ENCODE results near the gene TMEM259. TPM values are rescaled to one million over a fixed set of nuclear protein-coding genes. Genes with fewer than 3 reads are reported as not detected.
A peak's percentile ranks its signal among the peaks of the same experiment; 100 is the strongest.

Gene TMEM259
- total and polyA plus RNA-seq, 2 of the 13 experiments (the other 11 are each of a cell fraction or from before 2014, with no cell fraction given): 64.7 to 164 TPM

DNA sequence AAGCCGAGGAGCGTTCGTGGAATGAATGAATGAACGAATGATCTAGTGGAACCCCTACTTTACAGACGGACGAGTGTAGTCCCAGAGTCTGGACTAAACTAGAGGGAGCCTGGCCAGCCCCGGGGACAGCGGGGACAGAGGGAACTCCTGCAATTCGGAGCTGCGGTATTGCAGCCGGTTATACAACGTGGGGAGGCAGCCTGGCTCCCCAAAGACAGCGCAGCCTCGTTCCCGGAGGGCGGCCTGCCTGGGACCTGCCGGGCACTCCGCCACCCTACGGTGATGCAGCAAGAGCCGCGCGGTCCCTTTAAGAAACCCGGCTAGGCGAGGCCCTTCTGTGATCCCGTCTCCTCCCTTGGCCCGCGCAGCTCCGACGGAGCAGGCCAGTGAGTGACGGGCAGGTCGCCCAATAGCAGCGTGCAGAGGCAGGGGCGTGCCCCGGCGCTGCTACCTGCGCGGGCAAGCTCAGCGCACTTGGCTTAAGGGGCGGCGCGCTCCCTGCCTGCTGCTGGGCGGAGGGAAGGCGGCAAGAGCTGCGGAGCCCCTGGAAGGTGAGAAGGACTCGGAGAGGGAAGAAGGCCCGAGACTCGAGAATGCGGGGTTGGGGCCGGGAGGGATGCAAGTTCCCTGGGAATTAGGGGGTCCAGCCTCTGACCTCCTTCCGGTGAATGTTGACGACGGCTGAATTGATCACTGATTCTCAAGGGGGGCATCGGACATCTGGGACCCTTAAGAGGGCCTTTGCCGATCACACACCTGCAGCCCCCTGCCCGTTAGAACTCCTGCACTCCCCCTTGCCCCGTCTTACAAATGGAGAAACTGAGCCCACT, 18.9 kb upstream of the TMEM259 start, which contains the start of gene ABCA7 (continued):
- TF ChIP-seq, protein P1, sequence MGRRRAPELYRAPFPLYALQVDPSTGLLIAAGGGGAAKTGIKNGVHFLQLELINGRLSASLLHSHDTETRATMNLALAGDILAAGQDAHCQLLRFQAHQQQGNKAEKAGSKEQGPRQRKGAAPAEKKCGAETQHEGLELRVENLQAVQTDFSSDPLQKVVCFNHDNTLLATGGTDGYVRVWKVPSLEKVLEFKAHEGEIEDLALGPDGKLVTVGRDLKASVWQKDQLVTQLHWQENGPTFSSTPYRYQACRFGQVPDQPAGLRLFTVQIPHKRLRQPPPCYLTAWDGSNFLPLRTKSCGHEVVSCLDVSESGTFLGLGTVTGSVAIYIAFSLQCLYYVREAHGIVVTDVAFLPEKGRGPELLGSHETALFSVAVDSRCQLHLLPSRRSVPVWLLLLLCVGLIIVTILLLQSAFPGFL (CRISPR knock-in tag; IDR thresholded peaks at IDR 0.05): no peak
- peak; percentile 20; the same call in 1 of the 2 replicates for TF ChIP-seq RXRB (CRISPR knock-in tag; IDR thresholded peaks at IDR 0.05; ENCODE audit: borderline replicate concordance)
- no peak for TF ChIP-seq SMARCE1 (IDR thresholded peaks at IDR 0.05; ENCODE audit: borderline replicate concordance)
- TF ChIP-seq, protein P2, sequence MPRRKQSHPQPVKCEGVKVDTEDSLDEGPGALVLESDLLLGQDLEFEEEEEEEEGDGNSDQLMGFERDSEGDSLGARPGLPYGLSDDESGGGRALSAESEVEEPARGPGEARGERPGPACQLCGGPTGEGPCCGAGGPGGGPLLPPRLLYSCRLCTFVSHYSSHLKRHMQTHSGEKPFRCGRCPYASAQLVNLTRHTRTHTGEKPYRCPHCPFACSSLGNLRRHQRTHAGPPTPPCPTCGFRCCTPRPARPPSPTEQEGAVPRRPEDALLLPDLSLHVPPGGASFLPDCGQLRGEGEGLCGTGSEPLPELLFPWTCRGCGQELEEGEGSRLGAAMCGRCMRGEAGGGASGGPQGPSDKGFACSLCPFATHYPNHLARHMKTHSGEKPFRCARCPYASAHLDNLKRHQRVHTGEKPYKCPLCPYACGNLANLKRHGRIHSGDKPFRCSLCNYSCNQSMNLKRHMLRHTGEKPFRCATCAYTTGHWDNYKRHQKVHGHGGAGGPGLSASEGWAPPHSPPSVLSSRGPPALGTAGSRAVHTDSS (CRISPR knock-in tag; conservative IDR thresholded peaks at IDR 0.05): no peak
- no peak for TF ChIP-seq FOXJ3 (CRISPR knock-in tag; IDR thresholded peaks at IDR 0.05; ENCODE audit: borderline replicate concordance)
- TF ChIP-seq, protein P3, sequence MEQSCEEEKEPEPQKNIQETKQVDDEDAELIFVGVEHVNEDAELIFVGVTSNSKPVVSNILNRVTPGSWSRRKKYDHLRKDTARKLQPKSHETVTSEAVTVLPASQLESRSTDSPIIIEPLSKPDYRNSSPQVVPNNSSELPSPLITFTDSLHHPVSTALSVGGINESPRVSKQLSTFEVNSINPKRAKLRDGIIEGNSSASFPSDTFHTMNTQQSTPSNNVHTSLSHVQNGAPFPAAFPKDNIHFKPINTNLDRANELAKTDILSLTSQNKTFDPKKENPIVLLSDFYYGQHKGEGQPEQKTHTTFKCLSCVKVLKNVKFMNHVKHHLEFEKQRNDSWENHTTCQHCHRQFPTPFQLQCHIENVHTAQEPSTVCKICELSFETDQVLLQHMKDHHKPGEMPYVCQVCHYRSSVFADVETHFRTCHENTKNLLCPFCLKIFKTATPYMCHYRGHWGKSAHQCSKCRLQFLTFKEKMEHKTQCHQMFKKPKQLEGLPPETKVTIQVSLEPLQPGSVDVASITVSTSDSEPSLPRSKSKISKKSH (CRISPR knock-in tag; IDR thresholded peaks at IDR 0.05; ENCODE audit: borderline replicate concordance): peak; percentile 53; the same call in 1 of the 2 replicates
- TF ChIP-seq, protein P4, sequence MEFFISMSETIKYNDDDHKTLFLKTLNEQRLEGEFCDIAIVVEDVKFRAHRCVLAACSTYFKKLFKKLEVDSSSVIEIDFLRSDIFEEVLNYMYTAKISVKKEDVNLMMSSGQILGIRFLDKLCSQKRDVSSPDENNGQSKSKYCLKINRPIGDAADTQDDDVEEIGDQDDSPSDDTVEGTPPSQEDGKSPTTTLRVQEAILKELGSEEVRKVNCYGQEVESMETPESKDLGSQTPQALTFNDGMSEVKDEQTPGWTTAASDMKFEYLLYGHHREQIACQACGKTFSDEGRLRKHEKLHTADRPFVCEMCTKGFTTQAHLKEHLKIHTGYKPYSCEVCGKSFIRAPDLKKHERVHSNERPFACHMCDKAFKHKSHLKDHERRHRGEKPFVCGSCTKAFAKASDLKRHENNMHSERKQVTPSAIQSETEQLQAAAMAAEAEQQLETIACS (CRISPR knock-in tag; IDR thresholded peaks at IDR 0.05): peak; percentile 48; the same call in 1 of the 2 replicates
- TF ChIP-seq, protein P5, sequence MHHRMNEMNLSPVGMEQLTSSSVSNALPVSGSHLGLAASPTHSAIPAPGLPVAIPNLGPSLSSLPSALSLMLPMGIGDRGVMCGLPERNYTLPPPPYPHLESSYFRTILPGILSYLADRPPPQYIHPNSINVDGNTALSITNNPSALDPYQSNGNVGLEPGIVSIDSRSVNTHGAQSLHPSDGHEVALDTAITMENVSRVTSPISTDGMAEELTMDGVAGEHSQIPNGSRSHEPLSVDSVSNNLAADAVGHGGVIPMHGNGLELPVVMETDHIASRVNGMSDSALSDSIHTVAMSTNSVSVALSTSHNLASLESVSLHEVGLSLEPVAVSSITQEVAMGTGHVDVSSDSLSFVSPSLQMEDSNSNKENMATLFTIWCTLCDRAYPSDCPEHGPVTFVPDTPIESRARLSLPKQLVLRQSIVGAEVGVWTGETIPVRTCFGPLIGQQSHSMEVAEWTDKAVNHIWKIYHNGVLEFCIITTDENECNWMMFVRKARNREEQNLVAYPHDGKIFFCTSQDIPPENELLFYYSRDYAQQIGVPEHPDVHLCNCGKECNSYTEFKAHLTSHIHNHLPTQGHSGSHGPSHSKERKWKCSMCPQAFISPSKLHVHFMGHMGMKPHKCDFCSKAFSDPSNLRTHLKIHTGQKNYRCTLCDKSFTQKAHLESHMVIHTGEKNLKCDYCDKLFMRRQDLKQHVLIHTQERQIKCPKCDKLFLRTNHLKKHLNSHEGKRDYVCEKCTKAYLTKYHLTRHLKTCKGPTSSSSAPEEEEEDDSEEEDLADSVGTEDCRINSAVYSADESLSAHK (CRISPR knock-in tag; IDR thresholded peaks at IDR 0.05; ENCODE audit: borderline replicate concordance): no peak
- TF ChIP-seq KDM2A (CRISPR knock-in tag; IDR thresholded peaks at IDR 0.05; ENCODE audit: borderline replicate concordance, low read depth): peak; percentile 99
- TF ChIP-seq JDP2 (CRISPR knock-in tag; IDR thresholded peaks at IDR 0.05; ENCODE audit: borderline replicate concordance): no peak
- TF ChIP-seq ZNF143 (CRISPR knock-in tag; IDR thresholded peaks at IDR 0.05): no peak; the same call in 1 of the 2 replicates
- no peak for TF ChIP-seq ZIK1 (CRISPR knock-in tag; IDR thresholded peaks at IDR 0.05; ENCODE audit: borderline replicate concordance, low read depth)
- no peak; the same call in 1 of the 2 replicates for TF ChIP-seq CHD4 (IDR thresholded peaks at IDR 0.05; ENCODE audit: borderline replicate concordance, low read length)
- TF ChIP-seq ZNF12 (CRISPR knock-in tag; IDR thresholded peaks at IDR 0.05): 0 out of 2 replicates have a peak, but pooled peaks have one; percentile 22
- TF ChIP-seq, protein P6, sequence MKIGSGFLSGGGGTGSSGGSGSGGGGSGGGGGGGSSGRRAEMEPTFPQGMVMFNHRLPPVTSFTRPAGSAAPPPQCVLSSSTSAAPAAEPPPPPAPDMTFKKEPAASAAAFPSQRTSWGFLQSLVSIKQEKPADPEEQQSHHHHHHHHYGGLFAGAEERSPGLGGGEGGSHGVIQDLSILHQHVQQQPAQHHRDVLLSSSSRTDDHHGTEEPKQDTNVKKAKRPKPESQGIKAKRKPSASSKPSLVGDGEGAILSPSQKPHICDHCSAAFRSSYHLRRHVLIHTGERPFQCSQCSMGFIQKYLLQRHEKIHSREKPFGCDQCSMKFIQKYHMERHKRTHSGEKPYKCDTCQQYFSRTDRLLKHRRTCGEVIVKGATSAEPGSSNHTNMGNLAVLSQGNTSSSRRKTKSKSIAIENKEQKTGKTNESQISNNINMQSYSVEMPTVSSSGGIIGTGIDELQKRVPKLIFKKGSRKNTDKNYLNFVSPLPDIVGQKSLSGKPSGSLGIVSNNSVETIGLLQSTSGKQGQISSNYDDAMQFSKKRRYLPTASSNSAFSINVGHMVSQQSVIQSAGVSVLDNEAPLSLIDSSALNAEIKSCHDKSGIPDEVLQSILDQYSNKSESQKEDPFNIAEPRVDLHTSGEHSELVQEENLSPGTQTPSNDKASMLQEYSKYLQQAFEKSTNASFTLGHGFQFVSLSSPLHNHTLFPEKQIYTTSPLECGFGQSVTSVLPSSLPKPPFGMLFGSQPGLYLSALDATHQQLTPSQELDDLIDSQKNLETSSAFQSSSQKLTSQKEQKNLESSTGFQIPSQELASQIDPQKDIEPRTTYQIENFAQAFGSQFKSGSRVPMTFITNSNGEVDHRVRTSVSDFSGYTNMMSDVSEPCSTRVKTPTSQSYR (CRISPR knock-in tag; IDR thresholded peaks at IDR 0.05; ENCODE audit: borderline replicate concordance): no peak
- no peak for TF ChIP-seq PAX8 (CRISPR knock-in tag; IDR thresholded peaks at IDR 0.05; ENCODE audit: borderline replicate concordance)

All from HepG2 (cell line).